A673 (cell line): ENCODE measurements around the gene FCHSD2. TPM values are rescaled to one million over a fixed set of nuclear protein-coding genes. Genes with fewer than 3 reads are reported as not detected.

Experiments used
- BruUV-seq: library from RNA; stranded (reverse); fragments of 400-500 nt; replicated peaks from 2 replicates; lab custom pipeline; 2021; lab: Mats Ljungman, UMichigan
- CTCF ChIA-PET: fragments of 300-600 bp; sonication (Branson Sonifier 250); formaldehyde crosslinking; loops from one replicate; lab custom pipeline; 2022; ENCODE audit warnings: antibody characterized with exemption; lab: Charles Lee
- POLR2A ChIA-PET: fragments of 300-600 bp; sonication (Branson Sonifier 250); formaldehyde crosslinking; loops from one replicate; lab custom pipeline; 2022; ENCODE audit warnings: antibody characterized with exemption; ENCODE audit not compliant: low non-redundant PET; lab: Charles Lee
- DNase-seq: peaks from one replicate; pipeline ENCODE4 v3.0.0-alpha.2; 2015; ENCODE audit warnings: low spot score
- H3K27ac ChIP-seq: fragments of 200-600 bp; sonication (generic); 2 replicates; pipeline ENCODE4 v1.5.1; 2016; ENCODE audit warnings: mixed run types, low read depth, mild to moderate bottlenecking, mixed read lengths, antibody characterized with exemption, low read length; ENCODE audit not compliant: poor library complexity, severe bottlenecking
- H3K27me3 ChIP-seq: fragments of 200-600 bp; sonication (generic); replicated peaks from 2 replicates; pipeline ENCODE4 v1.6.1; 2017; ENCODE audit warnings: mixed run types, low read depth, mild to moderate bottlenecking, mixed read lengths, antibody characterized with exemption, low read length; ENCODE audit not compliant: insufficient read depth, poor library complexity
- H3K36me3 ChIP-seq: fragments of 200-600 bp; sonication (generic); 2 replicates; pipeline ENCODE4 v1.6.1; 2016; ENCODE audit warnings: mixed run types, mild to moderate bottlenecking, mixed read lengths, antibody characterized with exemption, low read length; ENCODE audit not compliant: insufficient read depth, poor library complexity, severe bottlenecking
- H3K4me1 ChIP-seq: fragments of 200-600 bp; sonication (generic); 2 replicates; pipeline ENCODE4 v1.6.1; 2017; ENCODE audit warnings: mixed run types, mild to moderate bottlenecking, mixed read lengths, antibody characterized with exemption, low read length; ENCODE audit not compliant: insufficient read depth, poor library complexity, severe bottlenecking
- H3K4me3 ChIP-seq: fragments of 200-600 bp; sonication (generic); 2 replicates; pipeline ENCODE4 v1.5.1; 2016; ENCODE audit warnings: low read depth, mixed run types, mild to moderate bottlenecking, mixed read lengths, low read length; ENCODE audit not compliant: poor library complexity, severe bottlenecking
- H3K9me3 ChIP-seq: fragments of 200-600 bp; sonication (generic); 2 replicates; pipeline ENCODE4 v1.6.1; 2016; ENCODE audit warnings: mixed run types, low read depth, mild to moderate bottlenecking, mixed read lengths, antibody characterized with exemption, low read length; ENCODE audit not compliant: poor library complexity, severe bottlenecking
- EZH2 ChIP-seq: fragments of 200-600 bp; sonication (generic); IDR thresholded peaks from 2 replicates; pipeline ENCODE4 v1.6.1; 2017; ENCODE audit warnings: borderline replicate concordance, low read depth, mild to moderate bottlenecking, mixed read lengths, antibody characterized with exemption, low read length; ENCODE audit not compliant: poor library complexity, severe bottlenecking
- intact Hi-C: fragments of 100-400 bp; cut with micrococcal nuclease; formaldehyde crosslinking; loops from one replicate; pipeline ENCODE4 v1.10.0; 2022; ENCODE audit not compliant: unreplicated experiment
- total RNA-seq: library from RNA; stranded (reverse); gene quantifications from 2 replicates; pipeline ENCODE4 v1.2.3, GENCODE V29; 2021
- TF ChIP-seq, protein P1 (sequence below): fragments of 300-800, 200-600 bp; sonication (generic); conservative IDR thresholded peaks from 2 replicates; pipeline ENCODE4 v1.5.1; 2017; ENCODE audit warnings: low read depth, mild to moderate bottlenecking, antibody characterized with exemption, low read length, moderate library complexity, mixed read lengths

The FCHSD2 gene
- total RNA-seq, 1 experiment from 2014 or later, result 44.7 TPM

DNA sequence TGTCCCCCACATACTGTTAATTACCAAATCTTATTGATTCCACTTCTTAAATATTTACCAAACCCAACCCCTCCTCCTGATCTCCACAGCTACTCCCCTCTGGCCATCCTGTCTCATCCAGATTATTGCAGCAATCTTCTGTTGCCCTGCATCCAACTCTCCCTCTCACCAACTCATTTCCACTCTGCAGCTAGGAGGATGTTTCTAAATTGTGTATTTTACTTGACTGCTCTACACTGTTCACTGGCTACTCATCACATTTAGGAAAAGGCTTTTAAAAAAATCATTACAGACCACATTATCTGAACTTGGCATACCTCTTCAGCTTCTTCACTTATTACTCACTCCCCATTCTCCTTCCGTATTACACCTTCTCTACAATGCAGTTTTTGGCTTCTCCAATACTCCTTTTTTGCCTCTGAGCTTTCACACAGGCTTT, 210.0 kb downstream of the FCHSD2 start:
- BruUV-seq, result no TSS peak
- H3K4me1 ChIP-seq, result peaks cover 12% of the 10 kb centered on the region
- TF ChIP-seq, protein P1, sequence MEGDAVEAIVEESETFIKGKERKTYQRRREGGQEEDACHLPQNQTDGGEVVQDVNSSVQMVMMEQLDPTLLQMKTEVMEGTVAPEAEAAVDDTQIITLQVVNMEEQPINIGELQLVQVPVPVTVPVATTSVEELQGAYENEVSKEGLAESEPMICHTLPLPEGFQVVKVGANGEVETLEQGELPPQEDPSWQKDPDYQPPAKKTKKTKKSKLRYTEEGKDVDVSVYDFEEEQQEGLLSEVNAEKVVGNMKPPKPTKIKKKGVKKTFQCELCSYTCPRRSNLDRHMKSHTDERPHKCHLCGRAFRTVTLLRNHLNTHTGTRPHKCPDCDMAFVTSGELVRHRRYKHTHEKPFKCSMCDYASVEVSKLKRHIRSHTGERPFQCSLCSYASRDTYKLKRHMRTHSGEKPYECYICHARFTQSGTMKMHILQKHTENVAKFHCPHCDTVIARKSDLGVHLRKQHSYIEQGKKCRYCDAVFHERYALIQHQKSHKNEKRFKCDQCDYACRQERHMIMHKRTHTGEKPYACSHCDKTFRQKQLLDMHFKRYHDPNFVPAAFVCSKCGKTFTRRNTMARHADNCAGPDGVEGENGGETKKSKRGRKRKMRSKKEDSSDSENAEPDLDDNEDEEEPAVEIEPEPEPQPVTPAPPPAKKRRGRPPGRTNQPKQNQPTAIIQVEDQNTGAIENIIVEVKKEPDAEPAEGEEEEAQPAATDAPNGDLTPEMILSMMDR, result no peak
- TF ChIP-seq EZH2, result no peak
- ChIA-PET POLR2A (no interaction called here), CTCF (no interaction called here)
- DNase-seq, result no peak
- H3K4me3 ChIP-seq, result no peak overlapping the region
- H3K27ac ChIP-seq, result no peak overlapping the region
- H3K27me3 ChIP-seq, result no peaks in the 10 kb centered on the region
- intact Hi-C loops, result loop anchor here (10.0 kb wide), 1 partner anchor 213 kb away; the partner anchor contains the start of gene FCHSD2
- no peaks in the 10 kb centered on the region for H3K9me3 ChIP-seq
- H3K36me3 ChIP-seq, result no peaks in the 10 kb centered on the region

DNA sequence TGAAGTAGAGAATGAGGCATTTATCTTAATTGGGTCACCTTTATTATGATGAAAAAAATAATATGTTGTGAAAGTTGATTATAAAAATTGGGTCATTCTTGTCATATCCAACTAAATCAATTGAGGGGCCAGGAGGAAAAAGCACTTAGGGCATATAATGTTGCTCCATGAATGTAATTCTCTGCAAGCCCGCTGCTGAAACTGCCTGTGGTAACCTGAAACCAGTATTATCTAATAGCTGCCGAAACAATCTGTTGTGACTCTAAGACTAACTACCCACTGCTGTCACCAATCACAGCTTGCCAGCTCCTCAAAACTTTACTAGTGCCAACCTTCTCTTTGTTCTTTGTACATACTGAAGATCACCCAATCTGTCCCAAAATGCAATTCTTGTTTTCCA, 212.1 kb downstream of the FCHSD2 start:
- Histone ChIP-seq H3K27ac (no peak overlapping the region), H3K4me1 (peaks cover 12% of the 10 kb centered on the region), H3K4me3 (no peak overlapping the region), H3K27me3 (no peaks in the 10 kb centered on the region), H3K36me3 (no peaks in the 10 kb centered on the region), H3K9me3 (no peaks in the 10 kb centered on the region)
- BruUV-seq, result no TSS peak
- ChIA-PET POLR2A (no interaction called here), CTCF (no interaction called here)
- peak; percentile 72 for DNase-seq
- intact Hi-C loops, result loop anchor here (10.0 kb wide), 1 partner anchor 215 kb away; the partner anchor contains the start of gene FCHSD2
- TF ChIP-seq, protein P1, result no peak
- no peak for TF ChIP-seq EZH2

DNA sequence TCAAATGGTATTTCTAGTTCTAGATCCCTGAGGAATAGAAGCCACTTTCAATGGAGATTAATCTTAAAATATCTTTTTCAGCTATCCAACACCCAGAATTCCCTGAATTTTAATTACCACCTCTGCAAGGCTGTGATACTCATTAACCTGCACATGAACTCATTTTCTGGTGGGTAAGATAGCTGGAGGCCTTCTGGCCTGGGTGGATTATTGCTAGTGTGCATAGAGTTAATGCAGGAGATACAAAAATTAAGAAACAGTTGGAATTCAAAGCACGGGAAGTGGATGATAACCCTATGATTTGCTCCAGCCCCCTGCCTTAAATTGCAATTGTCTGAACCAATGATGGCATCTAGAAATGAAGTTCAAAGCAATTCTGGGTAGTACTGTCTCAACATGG, 212.9 kb downstream of the FCHSD2 start:
- TF ChIP-seq, protein P1, result no peak
- TF ChIP-seq EZH2, result no peak
- no peak for DNase-seq
- H3K27ac ChIP-seq, result no peak overlapping the region
- H3K27me3 ChIP-seq, result no peaks in the 10 kb centered on the region
- intact Hi-C loops, result no loop called here
- peaks cover 12% of the 10 kb centered on the region for H3K4me1 ChIP-seq
- POLR2A ChIA-PET, result no interaction called here
- no peaks in the 10 kb centered on the region for H3K36me3 ChIP-seq
- no peaks in the 10 kb centered on the region for H3K9me3 ChIP-seq
- CTCF ChIA-PET, result no interaction called here
- no TSS peak for BruUV-seq
- no peak overlapping the region for H3K4me3 ChIP-seq
